SK-N-SH treated with all-trans-retinoic acid at 6 μM for 48 hours (cell line): ENCODE results near the gene SHE.
"Not testable (repeated sequence)": the region's sequence is repeated elsewhere in the genome, so short reads cannot be mapped to it uniquely, and the experiment has no call there.

Experiments used
- ATAC-seq: fragments of 200-7000 bp; cut with Tn5 transposase; 3 replicates; pipeline ENCODE4 v1.9.1; 2020; ENCODE audit warnings: mild to moderate bottlenecking, moderate library complexity
- ARNTL ChIP-seq: fragments of 450-650 bp; formaldehyde crosslinking; IDR thresholded peaks from 2 replicates; pipeline ENCODE4 v1.5.0; 2020; ENCODE audit warnings: low read depth, mild to moderate bottlenecking, moderate library complexity, borderline replicate concordance
- BACH2 ChIP-seq: fragments of 250-450 bp; sonication (Bioruptor Pico); IDR thresholded peaks from 2 replicates; pipeline ENCODE4 v1.9.0; 2021; ENCODE audit warnings: mild to moderate bottlenecking, borderline replicate concordance
- CREB5 ChIP-seq: fragments of 250-450 bp; sonication (Bioruptor Pico); IDR thresholded peaks from 2 replicates; pipeline ENCODE4 v1.5.1; 2020; ENCODE audit warnings: low read depth, mild to moderate bottlenecking, moderate library complexity
- CSDC2 ChIP-seq: fragments of 250-450 bp; sonication (Bioruptor Pico); IDR thresholded peaks from 2 replicates; pipeline ENCODE4 v1.5.0; 2020; ENCODE audit warnings: mild to moderate bottlenecking, moderate library complexity
- CSRNP3 ChIP-seq: fragments of 250-450 bp; sonication (Bioruptor Pico); IDR thresholded peaks from 2 replicates; pipeline ENCODE4 v1.5.1; 2021; ENCODE audit warnings: mild to moderate bottlenecking, moderate library complexity
- ESRRG ChIP-seq: fragments of 250-450 bp; sonication (Bioruptor Pico); IDR thresholded peaks from 2 replicates; pipeline ENCODE4 v1.6.1; 2021; ENCODE audit warnings: mild to moderate bottlenecking
- GLIS3 ChIP-seq: fragments of 250-450 bp; sonication (Bioruptor Pico); IDR thresholded peaks from 2 replicates; pipeline ENCODE4 v1.5.0; 2020; ENCODE audit warnings: mild to moderate bottlenecking, moderate library complexity
- ISL1 ChIP-seq: fragments of 250-450 bp; sonication (Bioruptor Pico); IDR thresholded peaks from 2 replicates; pipeline ENCODE4 v2.1.2; 2022; ENCODE audit warnings: mild to moderate bottlenecking, moderate library complexity
- OSR1 ChIP-seq: fragments of 250-450 bp; sonication (Bioruptor Pico); IDR thresholded peaks from 2 replicates; pipeline ENCODE4 v1.8.0; 2022; ENCODE audit warnings: moderate library complexity, mild to moderate bottlenecking, inconsistent platforms
- PATZ1 ChIP-seq: fragments of 250-450 bp; sonication (Bioruptor Pico); IDR thresholded peaks from 2 replicates; pipeline ENCODE4 v1.8.0; 2020; ENCODE audit warnings: mild to moderate bottlenecking, moderate library complexity, borderline replicate concordance
- POU6F1 ChIP-seq: fragments of 250-450 bp; sonication (Bioruptor Pico); IDR thresholded peaks from 2 replicates; pipeline ENCODE4 v1.8.0; 2021; ENCODE audit warnings: low read depth, mild to moderate bottlenecking, moderate library complexity, borderline replicate concordance
- PPARA ChIP-seq: fragments of 250-450 bp; sonication (Bioruptor Pico); IDR thresholded peaks from 2 replicates; pipeline ENCODE4 v1.5.0; 2020; ENCODE audit warnings: mild to moderate bottlenecking, borderline replicate concordance
- RARB ChIP-seq: fragments of 250-450 bp; sonication (Bioruptor Pico); IDR thresholded peaks from 2 replicates; pipeline ENCODE4 v1.8.0; 2021; ENCODE audit warnings: mild to moderate bottlenecking, moderate library complexity
- SNAI2 ChIP-seq: fragments of 250-450 bp; sonication (Bioruptor Pico); IDR thresholded peaks from 2 replicates; pipeline ENCODE4 v1.5.0; 2020; ENCODE audit warnings: mild to moderate bottlenecking, moderate library complexity
- TOX ChIP-seq: fragments of 250-450 bp; sonication (Bioruptor Pico); IDR thresholded peaks from 2 replicates; pipeline ENCODE4 v1.8.0; 2021; ENCODE audit warnings: mild to moderate bottlenecking, moderate library complexity, borderline replicate concordance
- TSHZ2 ChIP-seq: fragments of 250-450 bp; sonication (Bioruptor Pico); IDR thresholded peaks from 2 replicates; pipeline ENCODE4 v1.5.0; 2020; ENCODE audit warnings: mild to moderate bottlenecking, moderate library complexity
- ZC3H10 ChIP-seq: fragments of 250-450 bp; sonication (Bioruptor Pico); IDR thresholded peaks from 2 replicates; pipeline ENCODE4 v1.5.1; 2021; ENCODE audit warnings: mild to moderate bottlenecking, moderate library complexity
- ZFP3 ChIP-seq: fragments of 250-450 bp; sonication (Bioruptor Pico); IDR thresholded peaks from 2 replicates; pipeline ENCODE4 v1.5.0; 2020; ENCODE audit warnings: mild to moderate bottlenecking, moderate library complexity
- ZFP30 ChIP-seq: fragments of 450-650 bp; formaldehyde crosslinking; IDR thresholded peaks from 2 replicates; pipeline ENCODE4 v1.5.0; 2022; ENCODE audit warnings: mild to moderate bottlenecking, moderate library complexity
- ZNF565 ChIP-seq: fragments of 450-650 bp; formaldehyde crosslinking; conservative IDR thresholded peaks from 2 replicates; pipeline ENCODE4 v1.5.0; 2020; ENCODE audit warnings: low read depth, mild to moderate bottlenecking, moderate library complexity
- ZNF70 ChIP-seq: fragments of 450-650 bp; formaldehyde crosslinking; IDR thresholded peaks from 2 replicates; pipeline ENCODE4 v1.5.0; 2020; ENCODE audit warnings: mild to moderate bottlenecking, moderate library complexity
- ZNF8 ChIP-seq: fragments of 450-650 bp; formaldehyde crosslinking; IDR thresholded peaks from 2 replicates; pipeline ENCODE4 v1.5.0; 2020; ENCODE audit warnings: mild to moderate bottlenecking, moderate library complexity

Gene SHE

GRCh38 chr1:154536570-154536969 is 34.4 kb upstream of the SHE start:
- TF ChIP-seq ISL1, result no peak
- no peak for TF ChIP-seq ZFP3 (CRISPR knock-in tag)
- TF ChIP-seq POU6F1 (CRISPR knock-in tag), result no peak
- no peak for TF ChIP-seq ZNF70 (CRISPR knock-in tag)
- no peak for TF ChIP-seq BACH2
- no peak for TF ChIP-seq RARB
- TF ChIP-seq PPARA (CRISPR knock-in tag), result no peak
- no peak for TF ChIP-seq CREB5 (CRISPR knock-in tag)
- no peak for TF ChIP-seq ZFP30 (CRISPR knock-in tag)
- TF ChIP-seq ESRRG (CRISPR knock-in tag), result no peak
- TF ChIP-seq CSRNP3, result no peak
- no peak for TF ChIP-seq ZC3H10 (CRISPR knock-in tag)
- no peak for TF ChIP-seq ARNTL (CRISPR knock-in tag)
- no peak for TF ChIP-seq SNAI2
- no peak for TF ChIP-seq OSR1 (CRISPR knock-in tag)
- no peak for TF ChIP-seq PATZ1 (CRISPR knock-in tag)
- no peak for TF ChIP-seq ZNF565 (CRISPR knock-in tag)
- no peak for TF ChIP-seq GLIS3 (CRISPR knock-in tag)
- TF ChIP-seq CSDC2 (CRISPR knock-in tag), result no peak
- no peak for TF ChIP-seq ZNF8 (CRISPR knock-in tag)
- ATAC-seq, result no peak

- no peak for TF ChIP-seq CREB5 (CRISPR knock-in tag)
- TF ChIP-seq POU6F1 (CRISPR knock-in tag), result no peak
- no peak for TF ChIP-seq PPARA (CRISPR knock-in tag)
- no peak for TF ChIP-seq ISL1
- no peak for TF ChIP-seq ZNF70 (CRISPR knock-in tag)
- TF ChIP-seq RARB, result no peak
- no peak for TF ChIP-seq TSHZ2 (CRISPR knock-in tag)
- TF ChIP-seq CSRNP3, result no peak
- TF ChIP-seq ARNTL (CRISPR knock-in tag), result no peak
- no peak for TF ChIP-seq ZNF8 (CRISPR knock-in tag)
- no peak for TF ChIP-seq SNAI2
- TF ChIP-seq ZFP3 (CRISPR knock-in tag), result no peak
- no peak for TF ChIP-seq ZFP30 (CRISPR knock-in tag)
- no peak for TF ChIP-seq TOX (CRISPR knock-in tag)
- TF ChIP-seq OSR1 (CRISPR knock-in tag), result no peak
- TF ChIP-seq ZNF565 (CRISPR knock-in tag), result no peak
- TF ChIP-seq, all 23 proteins: peak for 0
- peak; percentile 83 for ATAC-seq
Measured at GRCh38 chr1:154533952-154534844, 32.0 kb upstream of the SHE start.

GRCh38 chr1:154531950-154532349 is 29.7 kb upstream of the SHE start:
- ATAC-seq, result not testable (repeated sequence)
